NCI-H146 (cell line): Measurements from ENCODE around the gene WBP1.
"Not testable (repeated sequence)": the region's sequence is repeated elsewhere in the genome, so short reads cannot be mapped to it uniquely, and the experiment has no call there.

Source experiments
- DNase-seq: peaks from one replicate; lab custom pipeline; 2025; lab: John Stamatoyannopoulos, UW

The WBP1 gene

GRCh38 chr2:74482801-74483674 lies 24.8 kb downstream of the WBP1 start, which contains the start of the genes CCDC142 and TTC31:
CCDC142 (minus strand) TSS chr2:74482998; CDS start chr2:74482837, 161 bp downstream.
TTC31 (plus strand) TSS chr2:74483081; CDS start chr2:74483096, 15 bp downstream.
- peak; percentile 95 for DNase-seq

GRCh38 chr2:74483675-74484164 lies 25.5 kb downstream of the WBP1 start:
- DNase-seq, result not testable (repeated sequence)

DNA sequence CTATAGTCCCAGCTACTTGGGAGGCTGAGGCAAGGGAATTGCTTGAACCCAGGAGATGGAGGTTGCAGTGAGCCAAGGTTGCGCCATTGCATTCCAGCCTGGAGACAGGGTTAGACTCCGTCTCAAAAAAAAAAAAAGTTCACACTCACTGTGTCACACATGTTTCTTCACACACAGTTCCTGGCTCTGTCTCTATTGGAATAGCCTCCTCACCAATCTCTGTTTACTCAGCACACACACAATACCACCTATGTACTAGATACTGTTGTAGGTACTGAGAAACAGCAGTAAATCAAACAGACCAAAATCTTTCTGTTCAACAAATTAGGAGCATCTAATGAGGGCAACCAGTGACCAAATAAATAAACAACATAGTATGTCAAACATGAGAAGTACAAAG lies 27.9 kb downstream of the WBP1 start:
- DNase-seq, result no peak

DNA sequence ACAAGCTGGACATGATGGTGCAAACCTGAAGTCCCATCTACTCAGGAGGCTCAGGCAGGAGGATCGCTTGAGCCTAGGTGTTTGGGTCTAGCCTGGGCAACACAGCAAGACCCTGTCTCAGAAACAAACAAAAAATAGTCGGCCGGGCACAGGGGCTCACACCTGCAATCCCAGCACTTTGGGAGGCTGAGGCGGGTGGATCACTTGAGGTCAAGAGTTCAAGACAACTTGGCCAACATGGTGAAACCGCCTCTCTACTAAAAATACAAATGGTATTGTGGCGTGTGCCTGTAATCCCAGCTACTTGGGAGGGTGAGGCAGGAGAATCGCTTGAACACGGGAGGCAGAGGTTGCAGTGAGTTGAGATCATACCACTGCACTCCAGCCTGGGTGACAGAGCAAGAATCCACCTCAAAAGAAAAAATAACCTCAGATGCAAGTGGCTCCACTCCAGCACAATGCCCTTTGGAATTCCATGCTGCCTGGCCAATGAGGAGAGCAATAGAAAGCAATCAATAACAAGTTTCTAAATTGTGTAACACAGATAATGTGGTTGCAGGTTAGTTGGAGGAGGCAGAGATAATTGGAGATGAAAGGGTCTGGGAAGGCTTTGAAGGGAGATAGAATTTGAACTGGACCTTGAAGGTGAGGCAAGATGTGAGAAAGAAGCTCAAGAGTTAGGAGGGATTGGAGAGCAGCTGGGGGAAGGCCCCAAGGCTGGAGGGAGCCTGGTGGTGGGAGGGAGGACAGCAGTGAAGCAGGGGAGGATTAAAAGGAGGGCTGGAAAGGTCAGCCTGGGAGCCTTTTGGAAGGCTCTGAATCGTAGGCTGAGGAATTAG lies 30.6 kb downstream of the WBP1 start:
- DNase-seq, result no peak

- DNase-seq, result no peak
These were observed 31.7 kb downstream of the WBP1 start for GRCh38 chr2:74489906-74490305.

- DNase-seq, result no peak
These were observed 33.7 kb downstream of the WBP1 start for GRCh38 chr2:74491648-74492544.

DNA sequence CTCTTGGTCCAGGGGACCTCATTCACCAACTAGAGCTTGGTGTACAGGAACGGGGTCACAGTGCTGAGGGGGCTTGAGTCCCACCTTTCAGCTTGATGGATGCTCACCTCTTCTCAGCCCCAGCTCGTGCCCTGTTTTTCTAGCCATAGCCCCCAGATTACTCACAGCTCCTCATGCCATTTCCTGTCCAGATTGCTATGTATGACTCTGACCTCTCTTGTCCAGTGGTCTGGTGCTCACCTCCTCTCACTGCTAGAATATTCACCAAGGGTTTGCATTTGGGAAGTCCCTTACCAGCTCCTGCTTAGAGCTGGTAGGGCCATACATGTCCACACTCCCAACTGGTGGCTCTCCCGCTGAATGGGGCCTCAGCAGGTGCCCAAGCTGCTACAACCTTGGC lies 35.3 kb downstream of the WBP1 start:
- no peak for DNase-seq

GRCh38 chr2:74495440-74495839 lies 37.2 kb downstream of the WBP1 start:
- DNase-seq, result no peak

DNA sequence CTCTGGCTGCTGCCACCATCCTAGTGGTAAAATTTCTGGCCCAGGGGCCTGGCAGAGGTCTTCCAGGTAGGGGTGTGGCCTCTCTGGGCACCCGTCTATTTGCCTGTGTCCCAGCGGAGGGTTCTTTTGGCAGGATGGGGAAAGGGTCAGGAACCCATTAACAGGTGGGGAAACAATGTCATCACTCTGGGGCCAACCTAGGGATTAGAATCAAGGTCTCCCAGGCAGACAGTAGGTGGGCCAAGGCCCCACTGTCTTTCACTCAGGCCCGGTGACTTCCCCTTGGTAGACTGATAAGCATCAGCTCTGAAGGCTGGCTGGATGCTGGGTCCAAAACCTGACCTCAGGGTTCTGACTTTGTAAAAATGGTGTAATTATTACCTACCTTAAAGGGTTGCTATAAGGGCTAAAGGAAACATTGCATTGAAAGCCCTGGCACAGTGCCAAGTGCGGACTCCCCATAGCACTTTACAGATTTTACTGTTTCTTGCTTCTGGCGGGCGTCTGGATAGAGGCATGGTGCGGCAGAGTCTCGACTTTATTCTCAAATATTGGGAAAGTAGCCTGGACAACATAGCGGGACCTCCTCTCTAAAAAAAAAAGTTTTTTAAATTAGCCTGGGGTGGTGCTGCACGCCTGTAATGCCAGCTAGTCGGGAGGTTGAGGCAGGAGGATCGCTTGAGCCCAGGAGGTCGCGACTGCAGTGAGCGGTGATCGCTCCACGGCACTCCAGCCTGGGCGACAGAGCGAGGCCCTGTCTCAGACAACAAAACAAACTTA lies 38.9 kb downstream of the WBP1 start:
- DNase-seq, result no peak

DNA sequence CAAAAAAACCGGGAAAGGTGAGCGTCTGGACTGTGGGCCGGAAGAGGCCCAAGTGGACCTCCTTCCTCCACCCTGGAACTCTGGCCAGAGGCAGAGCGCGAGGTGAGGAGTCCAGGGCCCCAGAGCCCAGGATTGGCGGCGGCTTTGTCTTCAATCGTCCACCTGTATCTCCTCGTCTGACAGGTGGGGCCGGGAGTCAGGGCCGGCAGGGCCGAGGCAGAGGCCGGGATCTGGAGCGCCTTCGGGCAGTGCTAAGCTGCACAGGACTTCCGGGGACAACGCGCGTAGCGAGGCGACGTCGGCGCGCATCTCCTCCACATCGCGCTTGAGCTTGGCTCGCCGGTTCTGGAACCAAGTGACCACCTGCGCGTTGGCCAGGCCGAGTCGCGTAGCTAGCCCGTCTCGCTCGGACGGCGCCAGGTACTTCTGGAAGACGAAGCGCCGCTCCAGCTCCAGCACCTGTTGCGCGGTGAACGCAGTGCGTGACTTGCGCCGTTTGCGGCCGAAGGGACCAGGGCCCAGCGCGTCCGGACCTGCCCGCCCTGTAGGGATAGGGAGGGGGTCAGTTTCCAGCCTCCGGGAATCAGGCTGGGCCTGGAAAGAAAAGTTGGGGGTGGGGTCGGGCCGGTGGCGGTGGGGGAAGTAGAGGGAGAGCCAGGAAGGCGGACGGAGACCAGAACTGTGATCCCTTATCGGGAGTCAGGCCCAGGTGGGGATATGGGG lies 39.7 kb downstream of the WBP1 start:
- DNase-seq, result peak; percentile 79

DNA sequence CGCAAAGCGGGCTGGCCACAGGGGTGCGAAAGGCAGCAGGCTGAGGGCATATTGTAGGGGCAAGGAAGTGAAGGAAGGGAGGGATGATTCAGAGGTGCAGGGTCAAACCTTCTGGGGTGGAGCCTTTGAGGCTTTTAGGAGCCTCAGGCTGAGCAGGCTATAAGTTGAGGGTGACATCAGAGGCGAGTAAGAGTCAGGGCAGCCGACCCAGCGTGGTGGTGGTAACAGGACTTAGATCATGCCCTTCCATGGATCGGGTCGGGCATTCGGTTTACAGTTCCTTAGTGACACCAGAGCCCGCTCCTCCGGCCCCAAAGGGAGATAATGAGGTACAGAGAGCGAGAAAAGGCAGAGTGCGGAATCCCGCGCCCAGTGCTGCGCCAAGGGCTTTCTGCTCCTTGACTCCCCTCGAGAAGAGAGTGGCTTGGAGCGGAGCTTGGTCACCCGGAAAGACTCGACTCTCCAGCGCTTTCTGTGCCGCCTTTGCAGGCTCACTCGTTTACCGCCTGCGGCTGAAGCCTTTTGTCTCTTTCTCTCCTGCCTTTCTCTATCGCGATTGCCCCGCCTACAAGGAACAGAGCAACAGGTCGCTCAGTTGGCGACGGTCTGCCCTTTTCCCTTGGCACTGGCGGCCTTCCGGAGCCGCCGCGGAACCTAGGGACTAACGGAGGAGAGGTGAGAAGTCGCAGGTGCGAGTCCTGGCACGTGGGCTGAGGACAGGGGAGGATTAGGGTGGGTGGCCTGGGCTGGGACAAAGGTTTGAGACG lies 40.4 kb downstream of the WBP1 start:
- DNase-seq, result no peak

DNA sequence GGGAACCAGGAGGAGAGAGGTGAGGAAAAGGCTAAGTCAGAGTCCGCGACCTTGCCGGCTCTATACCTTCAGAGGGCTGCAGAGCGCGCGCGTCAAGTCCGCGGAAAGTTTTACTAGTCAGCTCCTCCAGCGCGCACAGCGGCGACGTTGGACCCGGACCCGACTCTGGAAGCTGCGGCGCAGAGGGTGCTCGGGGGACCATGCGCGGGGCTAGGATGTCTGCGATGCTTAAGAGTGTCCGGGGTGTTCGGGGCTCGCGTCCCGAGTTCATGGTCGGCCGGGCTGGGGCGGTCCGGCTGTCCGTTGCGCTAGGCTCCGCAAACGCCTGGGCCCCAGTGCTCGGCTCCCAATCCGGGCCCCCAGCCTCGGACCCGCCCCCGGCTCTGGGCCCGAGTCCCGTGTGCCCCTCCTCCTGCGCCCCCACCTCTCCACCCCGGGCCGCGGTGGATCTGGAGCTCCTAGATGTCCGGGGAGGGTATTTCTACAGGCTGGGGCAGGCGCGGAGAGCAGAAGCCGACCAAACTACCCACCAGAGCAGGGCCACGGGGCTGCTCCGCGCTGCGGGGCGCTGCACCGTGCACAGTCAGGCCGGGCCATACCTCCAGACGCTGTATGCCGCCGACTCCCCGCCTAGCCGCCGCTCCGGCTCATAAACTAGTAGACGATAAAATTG lies 41.2 kb downstream of the WBP1 start, which contains the start of gene LBX2:
Gene LBX2 (minus strand): TSS at position 337 of the 673 bp plus-strand sequence. CDS start 66 bp downstream, at position 271.
- DNase-seq, result no peak

DNA sequence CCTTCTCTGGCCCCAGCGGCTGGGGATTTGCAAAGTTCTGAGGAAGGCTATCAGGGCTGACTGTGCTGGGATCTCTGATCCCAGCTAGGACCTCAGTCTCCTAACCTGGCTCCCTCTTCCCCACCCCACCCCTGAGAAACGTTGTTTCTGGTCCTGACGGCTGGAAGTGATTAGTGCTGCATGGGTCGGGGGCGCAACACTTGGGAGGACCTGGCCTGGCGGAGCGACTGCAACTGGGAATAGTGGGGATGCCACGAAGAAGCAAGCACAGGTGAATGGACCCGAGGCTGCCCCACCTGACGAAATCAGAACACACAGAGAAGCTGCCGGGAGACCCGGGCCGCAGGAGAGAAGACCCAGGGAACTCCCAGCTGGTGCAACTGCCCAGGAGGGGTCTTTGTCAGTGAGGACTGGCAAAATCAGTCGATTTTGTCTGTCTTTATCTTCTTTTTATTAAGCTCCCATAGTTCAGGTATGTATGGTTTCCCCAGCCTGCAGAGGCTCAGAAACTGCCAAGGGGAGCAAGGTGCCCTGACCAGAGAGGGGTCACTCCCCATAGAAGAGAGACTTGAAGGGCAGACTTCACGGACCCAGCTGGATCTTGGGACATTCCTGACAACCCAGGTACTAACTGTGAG lies 41.8 kb downstream of the WBP1 start:
- no peak for DNase-seq

GRCh38 chr2:74500578-74500946 lies 42.3 kb downstream of the WBP1 start:
- no peak for DNase-seq

DNA sequence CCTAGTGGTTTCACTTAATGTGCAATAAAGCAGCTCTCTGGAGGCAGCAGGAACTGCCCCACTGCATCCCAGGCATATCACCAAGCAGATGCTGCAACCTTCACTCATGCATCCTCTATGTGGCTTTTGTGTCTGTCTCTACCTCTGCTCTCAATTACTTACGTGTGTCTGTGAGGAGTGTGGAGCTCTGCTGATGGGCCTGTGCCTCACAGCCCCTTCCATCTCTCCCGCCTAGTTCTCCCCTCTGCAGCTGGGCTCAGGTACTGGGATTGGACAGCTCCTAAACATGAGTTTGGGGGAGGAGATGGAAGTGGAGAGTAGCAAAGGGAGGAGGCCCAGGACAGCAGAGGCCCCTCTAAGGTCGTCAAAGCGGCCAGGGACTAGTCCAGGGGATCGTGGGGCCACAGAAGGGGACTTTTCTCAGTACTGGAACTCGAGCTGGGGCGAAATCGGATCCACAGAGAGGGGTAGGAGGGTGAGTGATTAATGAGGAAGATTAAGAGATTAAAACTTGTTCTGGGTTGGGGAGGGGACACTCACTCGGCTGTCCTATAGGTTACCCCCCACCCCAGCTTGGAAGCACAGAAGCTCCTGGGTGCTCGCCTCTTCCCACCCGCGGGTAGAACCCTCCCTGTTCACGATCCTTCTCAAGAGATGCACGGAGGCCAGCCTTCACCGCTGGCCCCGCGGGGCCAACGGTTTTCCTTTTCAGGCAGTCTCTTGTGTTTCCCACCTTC lies 43.3 kb downstream of the WBP1 start:
- no peak for DNase-seq

DNA sequence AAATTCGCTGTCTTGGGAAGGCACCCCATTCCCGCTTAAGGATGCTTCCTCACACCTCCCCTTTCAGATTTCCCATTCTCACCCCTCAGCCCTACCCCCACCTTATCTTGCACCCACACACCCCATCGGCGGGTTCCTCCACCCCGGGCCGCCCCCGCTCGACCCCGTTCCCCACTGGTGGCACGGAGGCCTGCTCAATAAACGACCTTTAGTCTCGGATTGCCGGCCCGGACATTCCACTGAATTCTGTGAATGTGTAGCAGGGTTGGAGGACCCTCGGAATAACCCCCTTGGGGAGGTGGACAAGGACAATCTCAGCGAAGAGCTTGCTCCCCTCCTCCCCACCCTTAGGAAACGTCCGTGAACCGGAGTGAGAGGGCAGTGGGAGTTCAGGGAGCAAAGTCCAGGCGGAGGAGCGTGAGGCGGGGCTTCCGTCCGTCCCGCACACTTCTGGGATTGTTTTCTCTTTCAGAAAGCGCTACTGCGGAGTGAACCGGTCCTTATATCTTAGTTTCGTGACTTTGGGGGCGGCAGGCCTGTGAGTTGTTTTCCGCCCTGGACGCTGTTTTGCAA lies 44.0 kb downstream of the WBP1 start:
- DNase-seq, result peak; percentile 27
